HL-60 (cell line): ENCODE results near the gene RRP1.

Experiments used
- CTCF ChIP-seq: IDR thresholded peaks from one replicate; pipeline ENCODE4 v1.5.1; 2011; ENCODE audit warnings: low read length, control low read depth, inconsistent platforms; ENCODE audit not compliant: insufficient read depth
- GABPA ChIP-seq: IDR thresholded peaks from 2 replicates; pipeline ENCODE4 v1.6.1; 2012; ENCODE audit warnings: low read depth
- POLR2AphosphoS5 ChIP-seq: IDR thresholded peaks from 2 replicates; pipeline ENCODE4 v1.6.1; 2012; ENCODE audit warnings: low read depth
- SPI1 ChIP-seq: IDR thresholded peaks from 2 replicates; pipeline ENCODE4 v1.6.1; 2012; ENCODE audit warnings: low read depth, mild to moderate bottlenecking, borderline replicate concordance
- TF ChIP-seq, protein P1 (sequence below): IDR thresholded peaks from 2 replicates; pipeline ENCODE4 v1.6.1; 2012; ENCODE audit warnings: low read depth; ENCODE audit not compliant: insufficient replicate concordance

GRCh38 chr21:43744725-43745124 is 44.7 kb upstream of the RRP1 start:
- TF ChIP-seq CTCF (no peak), GABPA (no peak), POLR2AphosphoS5 (no peak), SPI1 (no peak)
- TF ChIP-seq, protein P1, sequence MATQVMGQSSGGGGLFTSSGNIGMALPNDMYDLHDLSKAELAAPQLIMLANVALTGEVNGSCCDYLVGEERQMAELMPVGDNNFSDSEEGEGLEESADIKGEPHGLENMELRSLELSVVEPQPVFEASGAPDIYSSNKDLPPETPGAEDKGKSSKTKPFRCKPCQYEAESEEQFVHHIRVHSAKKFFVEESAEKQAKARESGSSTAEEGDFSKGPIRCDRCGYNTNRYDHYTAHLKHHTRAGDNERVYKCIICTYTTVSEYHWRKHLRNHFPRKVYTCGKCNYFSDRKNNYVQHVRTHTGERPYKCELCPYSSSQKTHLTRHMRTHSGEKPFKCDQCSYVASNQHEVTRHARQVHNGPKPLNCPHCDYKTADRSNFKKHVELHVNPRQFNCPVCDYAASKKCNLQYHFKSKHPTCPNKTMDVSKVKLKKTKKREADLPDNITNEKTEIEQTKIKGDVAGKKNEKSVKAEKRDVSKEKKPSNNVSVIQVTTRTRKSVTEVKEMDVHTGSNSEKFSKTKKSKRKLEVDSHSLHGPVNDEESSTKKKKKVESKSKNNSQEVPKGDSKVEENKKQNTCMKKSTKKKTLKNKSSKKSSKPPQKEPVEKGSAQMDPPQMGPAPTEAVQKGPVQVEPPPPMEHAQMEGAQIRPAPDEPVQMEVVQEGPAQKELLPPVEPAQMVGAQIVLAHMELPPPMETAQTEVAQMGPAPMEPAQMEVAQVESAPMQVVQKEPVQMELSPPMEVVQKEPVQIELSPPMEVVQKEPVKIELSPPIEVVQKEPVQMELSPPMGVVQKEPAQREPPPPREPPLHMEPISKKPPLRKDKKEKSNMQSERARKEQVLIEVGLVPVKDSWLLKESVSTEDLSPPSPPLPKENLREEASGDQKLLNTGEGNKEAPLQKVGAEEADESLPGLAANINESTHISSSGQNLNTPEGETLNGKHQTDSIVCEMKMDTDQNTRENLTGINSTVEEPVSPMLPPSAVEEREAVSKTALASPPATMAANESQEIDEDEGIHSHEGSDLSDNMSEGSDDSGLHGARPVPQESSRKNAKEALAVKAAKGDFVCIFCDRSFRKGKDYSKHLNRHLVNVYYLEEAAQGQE = no peak
